GF-D8 (cell line): ENCODE measurements around the gene KCNIP1.

Experiments
- DNase-seq: peaks from one replicate; lab custom pipeline; 2025; lab: John Stamatoyannopoulos, UW

The KCNIP1 gene

GRCh38 chr5:170629566-170630175, 125.9 kb downstream of the KCNIP1 start:
- no peak for DNase-seq

DNA sequence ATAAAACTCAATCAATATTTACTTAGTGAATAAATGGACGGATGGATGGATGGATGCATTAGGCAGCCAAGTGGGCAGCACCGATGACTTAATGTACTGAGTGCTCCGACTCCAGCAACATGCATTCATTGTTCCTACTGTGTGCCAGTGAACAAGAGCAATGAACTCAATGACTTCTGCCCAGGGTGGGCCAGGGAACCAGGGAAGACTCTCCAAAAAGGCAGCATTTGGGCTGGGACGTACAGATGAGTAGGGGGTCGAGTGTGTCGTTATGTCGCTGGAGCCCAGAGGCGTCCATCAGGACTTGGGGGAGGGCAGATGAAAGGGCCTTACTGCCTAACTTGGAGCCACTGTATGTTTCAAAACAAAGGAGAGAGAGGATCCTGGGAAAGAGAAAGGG, 126.4 kb downstream of the KCNIP1 start:
- DNase-seq, result no peak

GRCh38 chr5:170630711-170631141, 126.9 kb downstream of the KCNIP1 start:
- no peak for DNase-seq

GRCh38 chr5:170631466-170632195, 127.8 kb downstream of the KCNIP1 start:
- DNase-seq, result no peak

- no peak for DNase-seq
Measured at GRCh38 chr5:170632266-170632984, 128.6 kb downstream of the KCNIP1 start.

DNA sequence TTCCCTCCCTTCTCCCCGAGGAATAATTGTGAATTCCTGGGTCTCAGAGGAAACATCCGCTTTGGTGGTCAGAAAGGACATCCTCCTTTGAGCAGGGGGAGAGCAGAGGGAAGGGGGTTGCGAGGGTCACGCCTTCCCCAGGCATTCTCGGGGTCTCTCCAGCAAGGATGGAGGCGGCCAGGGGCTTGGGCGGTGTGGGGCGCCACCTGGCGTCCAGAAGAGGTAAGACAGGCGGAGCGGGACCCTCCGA, 129.1 kb downstream of the KCNIP1 start:
- no peak for DNase-seq

- no peak for DNase-seq
Measured at GRCh38 chr5:170633235-170634081, 129.6 kb downstream of the KCNIP1 start.

DNA sequence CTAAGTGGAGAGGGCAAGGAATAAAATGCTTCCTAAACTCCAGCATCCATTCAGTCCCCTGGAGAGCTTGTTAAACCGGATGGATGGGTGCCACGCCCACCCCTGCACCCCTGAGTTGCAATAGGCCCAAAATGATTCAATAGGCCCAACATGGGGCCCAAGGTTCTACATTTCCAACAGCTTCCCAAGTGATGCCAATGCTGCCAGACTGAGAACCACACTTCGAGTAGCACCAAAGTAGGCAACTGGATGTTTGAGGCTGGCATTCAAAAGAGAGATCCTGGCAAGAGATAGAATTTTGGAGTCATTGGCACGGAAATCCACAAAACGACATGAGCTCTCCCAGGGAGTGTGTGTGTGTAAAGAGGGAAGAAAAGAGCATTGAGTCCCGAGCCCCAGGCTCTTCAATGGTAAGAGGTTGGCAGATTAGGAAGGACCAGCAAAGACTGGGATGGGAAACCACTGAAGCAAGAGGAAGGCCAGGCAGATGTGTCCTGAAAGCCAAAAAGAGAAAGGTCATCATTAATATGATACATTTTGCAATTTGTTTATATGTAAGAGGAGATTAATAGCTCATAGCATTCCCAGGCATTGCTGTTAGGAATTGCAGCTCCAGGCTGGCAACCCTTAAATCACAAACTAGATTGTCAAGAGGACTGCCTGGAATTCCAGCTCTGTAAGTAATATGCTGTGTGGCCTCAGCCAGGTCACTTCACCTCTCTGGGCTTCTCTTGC, 130.6 kb downstream of the KCNIP1 start:
- DNase-seq, result no peak

DNA sequence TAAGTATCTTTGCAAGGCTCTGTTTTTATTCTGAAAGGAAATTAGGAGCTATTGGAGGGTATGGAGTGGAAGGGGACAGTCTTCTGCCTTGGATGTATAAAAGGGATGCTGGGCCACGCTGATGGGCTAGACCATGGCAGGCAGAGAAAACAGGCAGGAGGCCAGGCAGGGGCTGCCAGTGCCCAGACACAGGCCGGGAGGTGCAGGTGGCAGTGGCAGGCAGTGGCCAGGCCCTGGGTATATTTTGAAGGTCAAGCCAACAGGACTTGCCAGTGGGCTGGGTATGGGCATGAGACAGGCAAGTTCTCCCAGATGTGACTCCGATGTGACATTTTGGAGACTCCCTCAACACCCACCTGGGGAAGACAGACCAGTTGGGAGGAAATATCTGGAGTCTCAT, 131.9 kb downstream of the KCNIP1 start:
- no peak for DNase-seq

- no peak for DNase-seq
Measured at GRCh38 chr5:170636206-170636605, 132.4 kb downstream of the KCNIP1 start.

- no peak for DNase-seq
Measured at GRCh38 chr5:170636801-170637477, 133.1 kb downstream of the KCNIP1 start.

DNA sequence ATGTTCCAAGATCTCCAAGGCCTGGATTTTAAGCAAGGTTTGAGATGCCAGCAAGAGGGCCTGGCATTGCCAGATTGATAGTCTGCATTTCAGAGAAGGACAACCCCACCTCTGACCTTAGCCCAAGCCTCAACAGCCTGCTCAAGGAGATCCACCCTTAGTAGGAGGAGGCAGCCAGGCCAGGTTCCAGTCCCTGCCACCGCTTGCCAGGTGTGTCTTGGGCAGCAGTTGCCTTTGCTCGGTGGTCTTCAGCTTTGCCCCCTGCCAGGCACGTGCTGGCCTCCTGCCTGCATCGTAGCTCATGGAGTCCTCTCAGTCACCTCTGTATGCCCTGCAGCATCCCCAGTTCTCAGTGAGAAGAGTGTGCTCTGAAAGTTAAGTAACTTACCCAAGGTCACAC, 134.2 kb downstream of the KCNIP1 start:
- no peak for DNase-seq

DNA sequence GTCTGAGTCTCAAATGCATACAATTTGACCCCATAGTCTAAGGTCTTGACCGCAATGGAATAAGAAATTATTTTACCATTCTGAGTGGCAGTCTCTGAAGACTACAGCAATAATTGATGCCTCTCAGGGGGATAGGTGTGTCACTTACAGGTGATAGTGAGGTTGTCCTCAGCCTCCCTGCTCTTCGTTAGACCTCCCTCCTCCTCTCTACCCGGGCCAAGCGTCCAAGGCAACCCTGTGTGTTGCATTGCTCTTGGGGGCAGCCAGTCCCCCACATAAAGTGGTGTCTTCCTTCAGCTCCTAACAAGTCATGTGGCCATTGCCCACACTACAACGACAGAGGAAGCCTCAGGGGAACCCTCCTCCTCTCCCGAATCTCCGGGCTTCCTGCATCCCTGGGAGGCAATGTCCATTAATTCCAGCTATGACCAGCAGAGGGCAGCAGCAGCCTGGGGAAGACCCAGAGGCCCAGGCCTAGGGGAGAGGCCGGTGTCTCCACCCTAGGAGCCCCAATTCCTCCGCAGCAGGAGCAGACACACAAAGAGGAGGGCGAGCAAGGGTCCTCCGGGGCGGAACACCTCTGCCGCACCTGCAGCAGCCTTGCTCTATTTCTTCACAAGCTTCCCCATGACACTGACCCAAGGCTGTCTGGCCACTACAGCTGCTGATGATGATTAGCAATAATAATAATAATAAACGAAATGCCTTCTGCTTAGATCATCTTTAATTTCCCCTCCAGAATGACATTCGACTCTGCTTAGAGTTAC, 134.8 kb downstream of the KCNIP1 start:
- no peak for DNase-seq

- DNase-seq, result no peak
Measured at GRCh38 chr5:170639221-170639925, 135.6 kb downstream of the KCNIP1 start.

DNA sequence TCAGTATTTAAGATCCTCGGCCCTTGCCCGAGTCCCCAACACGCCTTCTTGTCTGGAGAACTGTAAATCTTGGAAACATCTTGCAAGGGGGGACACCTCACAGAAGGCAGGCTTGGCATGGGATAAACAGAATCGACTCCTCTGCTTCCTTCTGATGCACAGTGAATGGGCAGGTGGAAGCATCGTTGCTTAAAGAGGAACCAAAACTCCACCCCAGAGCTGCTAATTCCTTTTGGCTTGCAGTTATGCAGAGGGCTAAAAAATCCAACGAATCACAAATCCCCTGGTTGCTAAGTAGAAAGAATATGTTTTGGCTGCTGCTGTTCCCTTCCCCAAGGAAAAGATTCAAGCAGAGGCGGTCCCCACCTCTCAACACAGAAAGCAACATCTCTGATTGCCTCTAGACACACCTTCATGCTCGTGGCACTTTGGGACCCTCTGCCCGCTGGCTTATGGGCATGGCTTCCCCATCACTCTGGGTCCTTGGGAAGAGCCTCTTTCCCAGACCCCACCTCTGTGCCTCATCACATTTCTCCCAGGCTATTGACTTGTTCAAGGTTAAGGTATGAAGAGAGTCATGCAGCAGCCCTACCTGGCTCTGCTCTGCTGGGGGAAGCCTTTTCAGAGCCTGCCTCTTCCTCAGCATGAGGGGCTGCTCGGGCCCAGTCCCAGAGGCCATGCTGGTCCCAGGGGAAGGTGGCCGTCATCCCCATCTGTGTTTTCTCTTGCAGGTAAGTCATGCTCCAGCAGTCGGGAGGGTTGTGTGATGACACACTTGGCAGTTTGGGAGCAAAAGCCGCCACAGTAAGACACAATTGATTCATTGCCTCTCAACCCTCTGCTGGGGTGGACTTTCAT, 137.1 kb downstream of the KCNIP1 start:
- no peak for DNase-seq

- DNase-seq, result no peak
Measured at GRCh38 chr5:170641589-170642031, 137.8 kb downstream of the KCNIP1 start.

DNA sequence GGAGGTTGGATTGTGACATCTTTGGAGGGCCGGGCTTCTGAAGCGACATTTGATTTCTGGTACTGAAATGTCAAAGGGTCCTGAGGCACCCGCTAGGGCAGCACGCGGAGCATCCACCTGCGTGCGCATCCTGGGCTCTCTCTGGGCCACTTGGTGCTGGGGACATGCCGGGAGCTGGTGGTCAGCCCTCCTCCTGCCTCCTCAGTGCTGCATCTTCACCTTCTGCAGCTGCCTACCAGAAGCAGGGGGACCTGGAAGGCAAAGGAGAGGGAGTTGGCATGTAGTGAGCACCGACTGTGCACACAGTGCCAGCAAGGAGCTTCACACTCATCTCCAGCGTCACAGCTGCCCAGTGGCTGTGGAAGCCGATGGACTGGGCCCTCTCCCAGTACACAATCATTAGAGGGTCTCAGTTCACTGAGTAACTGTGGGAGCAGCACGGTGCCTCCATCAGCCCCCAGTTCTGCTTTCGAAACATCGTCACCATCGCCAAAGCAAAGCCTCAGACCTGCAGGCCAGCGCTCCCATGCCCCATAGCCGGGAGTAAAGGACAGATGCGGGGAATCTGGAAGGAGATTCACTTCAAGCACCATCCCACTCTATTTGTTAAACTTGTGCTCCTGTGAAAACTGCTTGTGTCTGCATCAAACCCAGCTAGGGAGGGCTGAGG, 138.4 kb downstream of the KCNIP1 start:
- no peak for DNase-seq

GRCh38 chr5:170642776-170643436, 139.1 kb downstream of the KCNIP1 start:
- no peak for DNase-seq
